IPS-11a (cell line): Measurements from ENCODE around the gene TRPM6.

Source experiments
- H3K4me3 ChIP-seq: one replicate; pipeline ENCODE4 v1.5.1; 2013; ENCODE audit warnings: low read depth, low read length, control low read depth

Gene TRPM6

GRCh38 chr9:74721696-74722660, 165.7 kb downstream of the TRPM6 start:
- no peak overlapping the region for H3K4me3 ChIP-seq

DNA sequence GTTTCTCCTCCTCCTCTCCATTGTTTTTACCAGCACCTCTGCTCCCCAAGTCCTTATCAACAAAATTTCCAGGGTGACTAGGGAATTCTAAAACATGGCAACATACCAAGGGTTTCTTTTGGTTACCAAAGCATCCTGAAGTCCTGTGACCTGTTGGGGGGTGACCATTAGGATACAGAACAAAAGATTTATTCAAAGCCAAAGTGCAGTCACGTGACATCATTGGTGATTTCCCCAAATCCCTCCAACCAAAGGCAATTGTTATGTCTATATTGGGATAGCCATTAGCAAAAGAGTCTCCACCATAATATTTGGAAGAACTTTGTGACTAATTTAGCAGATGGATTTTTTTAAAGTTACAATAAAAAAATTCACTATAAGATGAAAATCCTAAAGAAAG, 168.4 kb downstream of the TRPM6 start:
- no peak overlapping the region for H3K4me3 ChIP-seq

GRCh38 chr9:74718709-74719108, 169.0 kb downstream of the TRPM6 start:
- H3K4me3 ChIP-seq = no peak overlapping the region

GRCh38 chr9:74711341-74711740, 176.4 kb downstream of the TRPM6 start:
- no peak overlapping the region for H3K4me3 ChIP-seq

DNA sequence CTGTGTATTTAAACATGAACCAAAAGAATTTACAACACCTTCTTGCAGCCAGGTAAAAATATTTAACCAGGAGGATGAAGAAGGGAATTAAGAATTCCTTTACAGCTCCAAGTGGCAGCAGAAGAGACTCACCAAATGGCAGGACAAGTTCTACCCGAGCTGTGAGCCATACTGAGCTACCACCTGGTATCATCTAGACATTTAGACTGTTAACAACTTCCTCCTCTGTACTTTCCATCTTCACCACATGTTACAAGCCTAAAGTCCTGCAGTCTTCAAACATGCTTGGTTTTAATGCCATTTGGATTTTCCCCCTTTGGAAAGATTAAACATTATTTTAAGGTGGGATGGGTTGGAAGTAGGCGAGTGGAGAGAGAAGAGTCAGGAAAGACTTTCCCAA, 190.2 kb downstream of the TRPM6 start:
- H3K4me3 ChIP-seq = no peak overlapping the region

GRCh38 chr9:74696520-74696919, 191.2 kb downstream of the TRPM6 start:
- H3K4me3 ChIP-seq = no peak overlapping the region

- H3K4me3 ChIP-seq = no peak overlapping the region
Measured at GRCh38 chr9:74691058-74691457, 196.7 kb downstream of the TRPM6 start.

GRCh38 chr9:74683322-74683721, 204.4 kb downstream of the TRPM6 start:
- no peak overlapping the region for H3K4me3 ChIP-seq

DNA sequence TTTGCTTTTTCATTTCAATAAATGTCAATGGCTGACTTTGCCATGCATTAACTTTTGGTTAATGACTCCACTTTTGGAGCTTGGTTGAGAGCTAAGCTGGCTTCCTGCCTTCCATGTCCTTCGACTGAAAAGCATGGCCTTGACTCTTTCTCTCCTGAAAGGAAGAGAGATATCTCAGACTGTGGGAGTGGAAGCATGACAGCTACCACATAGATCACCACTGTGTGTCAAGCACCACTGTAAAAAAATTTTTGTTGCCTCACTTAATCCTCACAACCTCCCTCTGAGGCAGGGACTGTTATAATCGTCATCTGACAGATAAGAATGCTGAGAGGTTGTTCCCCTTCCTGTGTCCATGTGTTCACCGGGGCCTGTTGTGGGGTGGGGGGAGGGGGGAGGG, 205.8 kb downstream of the TRPM6 start:
- H3K4me3 ChIP-seq = no peak overlapping the region

DNA sequence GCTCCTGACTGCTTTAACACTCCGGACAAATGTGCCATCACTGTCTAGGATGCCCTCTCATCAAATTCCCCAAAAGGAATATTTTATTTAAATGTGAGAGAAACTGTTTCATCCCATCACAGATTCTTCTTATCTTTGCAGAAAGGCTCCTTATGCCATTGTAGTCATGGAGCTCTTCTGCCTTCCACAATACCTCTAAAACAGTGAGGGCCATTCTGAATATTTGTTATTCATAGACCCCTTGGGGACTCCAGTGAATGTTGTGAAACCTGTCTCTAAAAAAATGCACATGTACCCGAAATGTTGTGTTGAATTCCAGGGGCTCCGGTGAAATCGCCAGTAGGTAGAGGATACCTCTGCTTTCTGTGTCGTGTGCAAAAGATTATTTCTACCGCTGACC, 213.6 kb downstream of the TRPM6 start:
- no peak overlapping the region for H3K4me3 ChIP-seq
